Activated effector memory CD4-positive, alpha-beta T cell treated with anti-CD3 and anti-CD28 coated beads, Interleukin-2, amount 50 U/mL, for 16 hours (primary cell): Measurements from ENCODE around the gene MYF5.
"Not testable (repeated sequence)": the region's sequence is repeated elsewhere in the genome, so short reads cannot be mapped to it uniquely, and the experiment has no call there.

Source experiments
- DNase-seq: peaks from one replicate; pipeline ENCODE4 v3.0.0-alpha.2; 2020

Gene MYF5

GRCh38 chr12:80716696-80717469, at the start of gene MYF5:
TSS of gene MYF5 (plus strand) at chr12:80716912. CDS start at chr12:80717064, 152 bp downstream.
- no peak for DNase-seq

GRCh38 chr12:80670214-80670613, 46.5 kb upstream of the MYF5 start:
- DNase-seq = no peak

GRCh38 chr12:80676042-80676636, 40.6 kb upstream of the MYF5 start:
- not testable (repeated sequence) for DNase-seq

GRCh38 chr12:80676856-80677255, 39.9 kb upstream of the MYF5 start:
- no peak for DNase-seq

- DNase-seq = no peak
Measured at GRCh38 chr12:80677994-80678393, 38.7 kb upstream of the MYF5 start.

- no peak for DNase-seq
Measured at GRCh38 chr12:80679346-80680131, 37.2 kb upstream of the MYF5 start.

- DNase-seq = no peak
Measured at GRCh38 chr12:80681287-80681686, 35.4 kb upstream of the MYF5 start.

- DNase-seq = no peak
Measured at GRCh38 chr12:80681786-80682185, 34.9 kb upstream of the MYF5 start.

- no peak for DNase-seq
Measured at GRCh38 chr12:80684077-80684495, 32.6 kb upstream of the MYF5 start.

GRCh38 chr12:80690090-80690489, 26.6 kb upstream of the MYF5 start:
- DNase-seq = no peak

GRCh38 chr12:80690513-80690912, 26.2 kb upstream of the MYF5 start:
- DNase-seq = no peak

GRCh38 chr12:80692114-80692513, 24.6 kb upstream of the MYF5 start:
- DNase-seq = no peak

- no peak for DNase-seq
Measured at GRCh38 chr12:80697270-80697887, 19.3 kb upstream of the MYF5 start.

GRCh38 chr12:80698256-80698655, 18.5 kb upstream of the MYF5 start:
- no peak for DNase-seq

GRCh38 chr12:80698847-80699542, 17.7 kb upstream of the MYF5 start:
- no peak for DNase-seq

- no peak for DNase-seq
Measured at GRCh38 chr12:80700327-80700726, 16.4 kb upstream of the MYF5 start.

GRCh38 chr12:80701388-80701787, 15.3 kb upstream of the MYF5 start:
- no peak for DNase-seq

GRCh38 chr12:80702889-80703805, 13.6 kb upstream of the MYF5 start:
- DNase-seq = no peak

GRCh38 chr12:80704420-80704819, 12.3 kb upstream of the MYF5 start:
- no peak for DNase-seq

GRCh38 chr12:80707126-80707829, 9.4 kb upstream of the MYF5 start, which contains the start of gene MYF6:
TSS of gene MYF6 (plus strand) at chr12:80707634. CDS start at chr12:80707720, 86 bp downstream.
- DNase-seq = no peak

- no peak for DNase-seq
Measured at GRCh38 chr12:80707830-80708258, 8.9 kb upstream of the MYF5 start.
